ENCODE results near the gene ANKRD22.

ANKRD22 gene

GRCh38 chr10:88851706-88852105 lies at the start of gene ANKRD22:
TSS of gene ANKRD22 (minus strand) at chr10:88851844. CDS start at chr10:88851607, 237 bp downstream.
- DNase-seq, result peak; percentile 38

GRCh38 chr10:88899886-88900285 lies 48.2 kb upstream of the ANKRD22 start:
- DNase-seq, result no peak

- DNase-seq, result no peak
These were observed 47.1 kb upstream of the ANKRD22 start for GRCh38 chr10:88898727-88899126.

GRCh38 chr10:88896994-88897853 lies 45.6 kb upstream of the ANKRD22 start:
- DNase-seq, result peak; percentile 51

- no peak for DNase-seq
These were observed 44.8 kb upstream of the ANKRD22 start for GRCh38 chr10:88896372-88896993.

- DNase-seq, result no peak
These were observed 43.6 kb upstream of the ANKRD22 start for GRCh38 chr10:88895250-88895649.

- DNase-seq, result peak; percentile 43
These were observed 42.0 kb upstream of the ANKRD22 start for GRCh38 chr10:88893611-88894010.

GRCh38 chr10:88892222-88892967 lies 40.8 kb upstream of the ANKRD22 start:
- peak; percentile 63 for DNase-seq

GRCh38 chr10:88890681-88891381 lies 39.2 kb upstream of the ANKRD22 start:
- DNase-seq, result peak; percentile 28

GRCh38 chr10:88889559-88890337 lies 38.1 kb upstream of the ANKRD22 start:
- no peak for DNase-seq

GRCh38 chr10:88888810-88889445 lies 37.3 kb upstream of the ANKRD22 start:
- DNase-seq, result no peak

GRCh38 chr10:88886557-88886956 lies 34.9 kb upstream of the ANKRD22 start:
- no peak for DNase-seq

GRCh38 chr10:88883448-88883809 lies 31.8 kb upstream of the ANKRD22 start:
- no peak for DNase-seq

- peak; percentile 85 for DNase-seq
These were observed 31.2 kb upstream of the ANKRD22 start for GRCh38 chr10:88882646-88883447.

GRCh38 chr10:88881922-88882645 lies 30.4 kb upstream of the ANKRD22 start:
- DNase-seq, result peak; percentile 38

- peak; percentile 23 for DNase-seq
These were observed 29.7 kb upstream of the ANKRD22 start for GRCh38 chr10:88881320-88881719.

GRCh38 chr10:88880282-88881076 lies 28.8 kb upstream of the ANKRD22 start:
- DNase-seq, result peak; percentile 89

- DNase-seq, result no peak
These were observed 28.1 kb upstream of the ANKRD22 start, which contains the start of gene STAMBPL1 for GRCh38 chr10:88879534-88880281. TSS of gene STAMBPL1 (plus strand) at chr10:88880245. CDS start at chr10:88901709, 21,464 bp downstream.
